Measurements from ENCODE around the gene CHAC2.
"Not testable (repeated sequence)": the region's sequence is repeated elsewhere in the genome, so short reads cannot be mapped to it uniquely, and the experiment has no call there.

CHAC2 gene

GRCh38 chr2:53767405-53768241 is at the start of gene CHAC2:
CHAC2 (plus strand) TSS chr2:53767804; CDS start chr2:53767887, 83 bp downstream.
- DNase-seq, result peak; percentile 92

GRCh38 chr2:53720944-53721343 is 46.7 kb upstream of the CHAC2 start:
- DNase-seq, result not testable (repeated sequence)

GRCh38 chr2:53724536-53724935 is 43.1 kb upstream of the CHAC2 start:
- DNase-seq, result no peak

- no peak for DNase-seq
These were observed 41.9 kb upstream of the CHAC2 start for GRCh38 chr2:53725662-53726061.

DNA sequence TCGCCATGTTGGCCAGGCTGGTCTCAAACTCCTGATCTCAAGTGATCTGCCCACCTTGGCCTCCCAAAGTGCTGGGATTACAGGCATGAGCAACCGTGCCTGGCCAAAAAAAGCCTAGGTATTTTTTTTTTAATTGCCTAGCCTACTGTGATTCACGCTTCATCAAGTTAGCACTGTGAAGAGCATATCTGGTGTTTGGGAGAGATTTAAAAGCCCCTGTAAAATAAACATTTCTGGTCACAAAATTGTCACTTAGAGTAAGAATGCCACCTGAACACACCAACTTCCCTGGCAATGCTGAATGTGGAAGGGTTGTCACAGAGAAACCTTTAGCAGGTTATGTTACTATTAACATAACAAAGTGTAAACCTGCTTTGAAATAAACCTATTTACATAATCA is 39.7 kb upstream of the CHAC2 start:
- no peak for DNase-seq

GRCh38 chr2:53729143-53729762 is 38.4 kb upstream of the CHAC2 start:
- no peak for DNase-seq

GRCh38 chr2:53737091-53737490 is 30.5 kb upstream of the CHAC2 start:
- DNase-seq, result no peak

- DNase-seq, result no peak
These were observed 28.6 kb upstream of the CHAC2 start for GRCh38 chr2:53739032-53739431.

- no peak for DNase-seq
These were observed 27.4 kb upstream of the CHAC2 start for GRCh38 chr2:53740170-53740569.

DNA sequence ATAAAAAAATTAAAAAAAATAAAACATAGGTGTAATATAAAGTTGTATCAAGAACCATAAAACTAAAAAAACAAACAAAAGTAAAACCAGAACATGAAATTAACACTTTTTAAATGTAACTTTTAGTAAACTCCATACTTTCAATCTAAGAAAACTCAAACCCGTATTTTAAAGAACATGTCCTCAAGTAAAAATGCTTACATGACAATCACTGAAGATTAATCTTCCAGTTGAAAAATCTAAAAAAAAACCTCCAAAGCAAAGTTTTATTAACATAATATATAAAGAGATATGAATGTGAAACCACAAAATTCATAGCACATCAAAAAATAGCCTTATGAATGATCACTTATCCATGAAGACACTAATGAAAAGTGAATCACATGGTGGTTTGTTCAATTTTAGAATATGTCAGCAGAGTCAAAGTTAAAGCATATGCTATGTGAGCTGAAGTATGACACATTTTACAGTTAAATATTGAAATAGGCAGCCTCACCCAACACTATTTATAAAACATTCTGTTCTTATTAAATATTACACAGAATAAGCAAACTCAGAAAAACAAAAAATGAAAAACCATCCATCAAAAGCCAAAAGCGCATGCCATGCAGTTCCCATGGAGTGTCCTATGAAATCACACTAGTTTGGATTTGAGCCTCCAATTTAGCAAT is 23.1 kb upstream of the CHAC2 start:
- no peak for DNase-seq

- DNase-seq, result no peak
These were observed 17.4 kb upstream of the CHAC2 start for GRCh38 chr2:53750041-53750768.

- no peak for DNase-seq
These were observed 15.9 kb upstream of the CHAC2 start for GRCh38 chr2:53751728-53752127.

GRCh38 chr2:53752385-53752784 is 15.2 kb upstream of the CHAC2 start:
- DNase-seq, result no peak

GRCh38 chr2:53753041-53753440 is 14.6 kb upstream of the CHAC2 start:
- DNase-seq, result no peak

- DNase-seq, result no peak
These were observed 12.5 kb upstream of the CHAC2 start for GRCh38 chr2:53755121-53755520.

DNA sequence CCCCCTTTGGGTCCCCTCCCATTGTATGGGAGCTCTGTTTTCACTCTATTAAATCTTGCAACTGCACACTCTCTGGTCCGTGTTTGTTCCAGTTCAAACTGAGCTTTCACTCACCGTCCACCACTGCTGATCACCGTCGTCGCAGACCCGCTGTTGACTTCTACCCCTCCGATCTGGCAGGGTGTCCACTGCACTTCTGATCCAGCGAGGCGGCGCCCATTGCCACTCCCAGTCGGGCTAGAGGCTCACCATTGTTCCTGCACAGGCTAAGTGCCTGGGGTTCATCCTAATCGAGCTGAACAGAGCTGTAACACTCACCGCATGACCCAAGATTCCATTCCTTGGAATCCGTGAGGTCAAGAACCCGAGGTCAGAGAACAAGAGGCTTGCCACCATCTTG is 11.0 kb upstream of the CHAC2 start:
- no peak for DNase-seq

DNA sequence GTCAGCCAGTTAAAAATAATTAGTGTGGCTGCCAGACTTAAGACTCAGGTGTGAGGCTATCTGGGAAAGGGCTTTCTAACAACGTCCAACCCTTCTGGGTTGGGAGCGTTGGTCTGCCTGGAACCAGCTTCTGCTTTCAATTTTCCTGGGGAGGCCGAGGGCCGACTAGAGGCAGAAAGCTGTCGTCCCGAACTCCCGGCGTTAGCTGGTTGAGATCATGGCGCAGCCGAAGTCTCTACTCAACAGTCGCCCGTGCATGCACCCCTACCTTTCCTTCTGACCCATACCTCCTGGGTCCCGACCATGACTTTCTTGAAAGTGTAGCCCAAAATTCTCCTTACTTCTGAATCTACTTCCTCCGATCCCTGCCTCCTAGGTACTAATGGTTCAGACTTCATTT is 10.4 kb upstream of the CHAC2 start:
- not testable (repeated sequence) for DNase-seq

DNA sequence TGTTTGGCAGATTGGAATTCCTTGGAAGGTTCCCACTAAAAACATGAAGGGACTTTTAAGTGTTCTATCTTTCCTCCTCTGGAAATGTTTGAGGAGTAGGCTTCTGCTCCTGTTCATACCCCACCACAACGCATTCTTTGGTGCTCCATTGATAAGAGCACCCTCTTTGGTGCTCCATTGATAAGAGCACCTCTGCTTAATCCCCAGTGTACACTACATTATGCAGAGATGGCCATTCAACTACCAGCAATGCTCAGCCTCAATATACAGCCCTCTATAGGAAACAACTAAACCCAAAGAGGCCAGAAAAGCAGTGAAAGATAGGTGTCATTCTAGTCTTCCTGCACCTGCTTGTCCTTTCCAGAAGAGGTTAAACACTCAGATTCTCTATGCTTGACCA is 1.8 kb upstream of the CHAC2 start:
- DNase-seq, result no peak

- no peak for DNase-seq
These were observed 588 bp downstream of the CHAC2 start for GRCh38 chr2:53768242-53768542.

DNA sequence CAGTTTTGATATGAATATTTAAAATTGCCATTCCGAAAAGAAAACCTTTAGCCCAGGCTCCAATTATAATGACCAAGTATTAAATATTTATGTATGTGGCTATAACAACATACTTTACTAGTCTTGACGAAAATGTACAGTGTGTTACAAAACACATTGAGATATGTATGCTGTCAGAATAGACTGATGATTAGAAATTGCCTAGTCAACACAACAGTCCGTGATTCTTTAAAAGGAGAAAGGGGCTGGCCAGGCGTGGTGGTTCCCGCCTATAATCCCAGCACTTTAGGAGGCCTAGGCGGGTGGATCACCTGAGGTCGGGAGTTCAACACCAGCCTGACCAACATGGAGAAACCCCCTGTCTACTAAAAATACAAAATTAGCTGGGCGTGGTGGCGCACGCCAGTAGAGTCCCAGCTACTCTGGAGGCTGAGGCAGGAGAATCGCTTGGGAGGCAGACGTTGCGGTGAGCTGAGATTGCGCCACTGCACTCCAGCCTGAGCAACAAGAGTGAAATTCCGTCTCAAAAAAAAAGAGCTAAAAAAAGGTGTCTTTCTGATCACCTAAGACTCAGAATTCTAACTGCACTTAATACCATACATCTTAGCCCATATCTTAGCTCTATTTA is 1.8 kb downstream of the CHAC2 start:
- DNase-seq, result no peak

DNA sequence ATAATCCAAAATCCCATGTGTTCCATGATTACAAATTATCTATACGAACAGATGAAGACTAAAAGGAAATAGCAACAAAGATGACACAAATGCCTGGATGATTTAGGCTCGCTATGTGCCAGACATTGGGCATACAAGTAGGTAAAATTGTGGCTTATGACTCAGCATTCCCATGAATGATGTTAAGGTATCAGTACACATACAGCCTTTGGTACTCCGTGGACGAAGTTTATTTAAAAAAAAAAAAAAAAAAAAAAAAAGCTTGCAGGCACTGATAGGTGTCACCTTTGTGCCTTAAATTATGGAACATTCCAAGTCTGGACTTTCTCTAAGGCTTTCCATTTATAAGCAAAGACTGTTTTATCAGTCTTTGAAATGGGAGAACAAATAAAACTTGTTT is 2.7 kb downstream of the CHAC2 start:
- no peak for DNase-seq

DNA sequence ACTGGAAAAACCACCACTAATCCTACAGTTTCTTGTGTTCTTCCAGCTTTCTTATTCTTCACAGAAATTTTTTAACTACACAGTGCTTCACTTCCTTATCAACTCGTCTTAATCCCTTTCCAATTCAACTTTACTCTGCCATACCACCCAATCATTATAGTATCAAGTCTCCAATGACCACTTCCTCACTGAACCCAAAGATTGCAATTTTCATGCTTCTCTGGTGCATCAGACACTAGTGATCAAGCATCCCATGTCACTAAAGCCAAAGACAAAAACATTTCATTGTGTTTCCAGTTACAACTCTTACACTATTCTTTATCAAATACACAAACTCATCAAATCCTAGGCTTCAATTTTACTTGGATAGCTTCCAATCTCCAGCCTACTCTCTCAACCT is 9.5 kb downstream of the CHAC2 start:
- DNase-seq, result no peak

DNA sequence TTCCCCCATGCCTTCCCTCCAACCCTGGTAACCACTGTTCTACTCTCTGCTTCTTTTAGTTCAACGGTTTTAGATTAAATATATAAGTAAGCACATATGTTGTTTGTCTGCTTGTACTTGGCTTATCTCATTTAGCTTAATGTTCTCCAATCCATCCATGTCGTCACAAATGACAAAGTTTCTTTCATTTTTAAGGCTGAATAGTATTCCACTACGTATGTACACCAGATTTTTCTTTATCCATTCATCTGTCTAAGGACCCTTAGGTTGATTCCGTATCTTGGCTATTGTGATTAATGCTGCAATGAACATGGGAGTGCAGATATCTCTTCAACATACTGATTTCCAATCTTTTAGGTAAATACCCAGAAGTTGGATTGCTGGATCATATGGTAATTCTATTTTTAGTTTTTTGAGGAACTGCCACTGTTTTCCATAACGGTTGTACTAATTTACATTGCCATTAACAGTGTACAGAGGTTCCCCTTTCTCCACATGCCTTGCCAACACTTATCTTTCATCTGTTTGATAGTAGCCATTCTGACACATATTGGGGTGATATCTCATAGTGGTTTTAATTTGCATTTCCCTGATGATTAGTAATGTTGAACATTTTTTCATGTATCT is 11.0 kb downstream of the CHAC2 start:
- DNase-seq, result no peak

Measured in stimulated activated CD4-positive, alpha-beta T cell treated with anti-CD3 and anti-CD28 coated beads, Interleukin-15, amount 100 ng/mL, for 24 hours (primary cell).